ENCODE results near the gene VPS45.
"Not testable (repeated sequence)": the region's sequence is repeated elsewhere in the genome, so short reads cannot be mapped to it uniquely, and the experiment has no call there.

The VPS45 gene

GRCh38 chr1:150138044-150138443 lies 70.5 kb downstream of the VPS45 start:
- no peak for DNase-seq

GRCh38 chr1:150141452-150141851 lies 73.9 kb downstream of the VPS45 start:
- no peak for DNase-seq

- DNase-seq = no peak
Measured at GRCh38 chr1:150142083-150142482, 74.5 kb downstream of the VPS45 start.

GRCh38 chr1:150144606-150145005 lies 77.0 kb downstream of the VPS45 start:
- no peak for DNase-seq

- not testable (repeated sequence) for DNase-seq
Measured at GRCh38 chr1:150146016-150146415, 78.4 kb downstream of the VPS45 start.

- no peak for DNase-seq
Measured at GRCh38 chr1:150146849-150147542, 79.4 kb downstream of the VPS45 start.

GRCh38 chr1:150148837-150149270 lies 81.3 kb downstream of the VPS45 start:
- DNase-seq = no peak

- DNase-seq = no peak
Measured at GRCh38 chr1:150149271-150150132, 81.9 kb downstream of the VPS45 start, which contains the start of gene PLEKHO1. TSS of gene PLEKHO1 (plus strand) at chr1:150149916. CDS start at chr1:150150258, 342 bp downstream.

GRCh38 chr1:150150133-150151021 lies 82.8 kb downstream of the VPS45 start:
- no peak for DNase-seq

GRCh38 chr1:150151291-150152181 lies 84.0 kb downstream of the VPS45 start:
- DNase-seq = no peak

GRCh38 chr1:150152182-150152536 lies 84.6 kb downstream of the VPS45 start:
- DNase-seq = no peak

- no peak for DNase-seq
Measured at GRCh38 chr1:150152772-150153456, 85.3 kb downstream of the VPS45 start.

- no peak for DNase-seq
Measured at GRCh38 chr1:150154143-150154542, 86.6 kb downstream of the VPS45 start.

GRCh38 chr1:150155413-150156071 lies 88.0 kb downstream of the VPS45 start:
- no peak for DNase-seq

- DNase-seq = no peak
Measured at GRCh38 chr1:150156868-150157603, 89.5 kb downstream of the VPS45 start.

GRCh38 chr1:150159550-150159949 lies 92.0 kb downstream of the VPS45 start:
- no peak for DNase-seq

GRCh38 chr1:150160964-150161621 lies 93.5 kb downstream of the VPS45 start:
- DNase-seq = no peak

GRCh38 chr1:150161747-150162581 lies 94.4 kb downstream of the VPS45 start:
- no peak for DNase-seq

GRCh38 chr1:150162582-150162861 lies 94.9 kb downstream of the VPS45 start:
- no peak for DNase-seq

Data from cerebellar nuclear complex (tissue), 1 donor.